HCT116 (cell line): ENCODE results near the gene NT5C3A. TPM values are rescaled to one million over a fixed set of nuclear protein-coding genes. Genes with fewer than 3 reads are reported as not detected.

ENCODE experiments used
- ATAC-seq: fragments of 200-7000 bp; cut with Tn5 transposase; 2 replicates; pipeline ENCODE4 v1.9.1; 2020; ENCODE audit warnings: mild to moderate bottlenecking, moderate library complexity
- BruUV-seq: library from RNA; stranded (reverse); fragments of 400-500 nt; replicated peaks from 2 replicates; lab custom pipeline; 2021; lab: Mats Ljungman, UMichigan
- CTCF ChIA-PET: fragments of 300-600 bp; sonication (Branson Sonifier 250); formaldehyde crosslinking; loops from one replicate; lab custom pipeline; 2021; ENCODE audit warnings: antibody characterized with exemption; lab: Charles Lee
- POLR2A ChIA-PET: fragments of 300-600, 350-600 bp; sonication (Branson Sonifier 250); formaldehyde crosslinking; loops from one replicate; lab custom pipeline; 2021; ENCODE audit warnings: antibody characterized with exemption; lab: Charles Lee
- RAD21 ChIA-PET, 2 experiments: fragments of 300-600 bp; sonication (Branson Sonifier 250); formaldehyde crosslinking; loops; one replicate each; lab custom pipeline; 2023; ENCODE audit warnings: low total read pairs in 2 of 2; ENCODE audit not compliant: uncharacterized antibody in 2 of 2, unreplicated experiment in 2 of 2, low non-redundant PET in 1 of 2; lab: Charles Lee
- DNase-seq: peaks from one replicate; pipeline ENCODE4 v3.0.0-alpha.2; 2010; ENCODE audit warnings: low read depth, low spot score
- H2AFZ ChIP-seq: fragments of 200-600 bp; shearing (Covaris generic), sonication (generic); 2 replicates; pipeline ENCODE4 v1.6.1; 2017; ENCODE audit warnings: low read depth, mixed run types, mixed read lengths, antibody characterized with exemption, low read length; ENCODE audit not compliant: poor library complexity, severe bottlenecking
- H3K27ac ChIP-seq: 2 replicates; pipeline ENCODE4 v1.5.1; 2012; ENCODE audit warnings: low read depth, low read length
- H3K27me3 ChIP-seq: fragments of 200-600 bp; sonication (generic); 2 replicates; pipeline ENCODE4 v1.6.1; 2016; ENCODE audit warnings: mixed run types, low read length, mixed read lengths; ENCODE audit not compliant: insufficient read depth
- H3K36me3 ChIP-seq, 2 experiments: fragments of 200-500 bp in 1 of 2; fragments of 200-600 bp in 1 of 2; sonication (Bioruptor generic) in 1 of 2; sonication (generic) in 1 of 2; 2 replicates each; pipeline versions ENCODE4 v1.5.1 to v1.6.1; 2014 to 2016; ENCODE audit warnings: low read length in 2 of 2, inconsistent platforms in 1 of 2, mixed read lengths in 1 of 2, mixed run types in 1 of 2; ENCODE audit not compliant: insufficient read depth in 2 of 2, control insufficient read depth in 1 of 2
- H3K4me1 ChIP-seq, 2 experiments: fragments of 200-600 bp in 1 of 2; sonication (generic) in 1 of 2; 2 replicates each; pipeline versions ENCODE4 v1.5.1 to v1.6.1; 2012 to 2017; ENCODE audit warnings: low read length in 2 of 2, inconsistent platforms in 1 of 2, mild to moderate bottlenecking in 1 of 2, mixed read lengths in 1 of 2, mixed run types in 1 of 2, moderate library complexity in 1 of 2; ENCODE audit not compliant: insufficient read depth in 2 of 2, control insufficient read depth in 1 of 2
- H3K4me2 ChIP-seq: fragments of 200-600 bp; sonication (generic); 2 replicates; pipeline ENCODE4 v1.6.1; 2017; ENCODE audit warnings: mixed run types, low read length, mixed read lengths
- H3K4me3 ChIP-seq, 2 experiments: fragments of 200-600 bp in 1 of 2; sonication (generic) in 1 of 2; replicated peaks in 1 of 2; 2 replicates each; pipeline ENCODE4 v1.5.1; 2011 to 2016; ENCODE audit warnings: low read length in 2 of 2, control low read depth in 1 of 2, low read depth in 1 of 2, mild to moderate bottlenecking in 1 of 2, mixed read lengths in 1 of 2, mixed run types in 1 of 2
- H3K79me2 ChIP-seq: fragments of 200-600 bp; sonication (generic); 2 replicates; pipeline ENCODE4 v1.6.1; 2017; ENCODE audit warnings: mild to moderate bottlenecking, mixed run types, low read length, moderate library complexity, mixed read lengths; ENCODE audit not compliant: insufficient read depth
- H3K9ac ChIP-seq: fragments of 200-600 bp; sonication (generic); 2 replicates; pipeline ENCODE4 v1.6.1; 2016; ENCODE audit warnings: low read length, mixed read lengths
- H3K9me2 ChIP-seq: fragments of 200-600 bp; sonication (generic), shearing (Covaris generic); 2 replicates; pipeline ENCODE4 v1.6.1; 2017; ENCODE audit warnings: mixed run types, mild to moderate bottlenecking, moderate library complexity; ENCODE audit not compliant: insufficient read depth
- H3K9me3 ChIP-seq, 2 experiments: fragments of 200-500 bp in 1 of 2; fragments of 200-600 bp in 1 of 2; sonication (Bioruptor generic) in 1 of 2; sonication (generic) in 1 of 2; 2 replicates each; pipeline ENCODE4 v1.6.1; 2014 to 2017; ENCODE audit warnings: low read length in 2 of 2, mixed read lengths in 2 of 2, inconsistent platforms in 1 of 2, low read depth in 1 of 2, mild to moderate bottlenecking in 1 of 2, mixed run types in 1 of 2, moderate library complexity in 1 of 2; ENCODE audit not compliant: control insufficient read depth in 1 of 2, insufficient read depth in 1 of 2
- H4K20me1 ChIP-seq: fragments of 200-600 bp; sonication (generic), shearing (Covaris generic); 2 replicates; pipeline ENCODE4 v1.6.1; 2017; ENCODE audit warnings: mixed run types, mild to moderate bottlenecking, moderate library complexity; ENCODE audit not compliant: insufficient read depth
- CBX3 ChIP-seq: IDR thresholded peaks from 2 replicates; pipeline ENCODE4 v1.6.1; 2012; ENCODE audit warnings: low read depth
- CEBPB ChIP-seq: IDR thresholded peaks from 2 replicates; pipeline ENCODE4 v1.6.1; 2012; ENCODE audit warnings: low read depth
- EGR1 ChIP-seq: IDR thresholded peaks from 2 replicates; pipeline ENCODE4 v1.6.1; 2012; ENCODE audit warnings: low read depth
- ELF1 ChIP-seq: IDR thresholded peaks from 2 replicates; pipeline ENCODE4 v1.6.1; 2012; ENCODE audit warnings: low read depth, borderline replicate concordance
- EZH2 ChIP-seq: fragments of 200-600 bp; sonication (generic); IDR thresholded peaks from 2 replicates; pipeline ENCODE4 v1.6.1; 2017; ENCODE audit warnings: antibody characterized with exemption, mixed run types
- FOSL1 ChIP-seq: IDR thresholded peaks from 2 replicates; pipeline ENCODE4 v1.6.1; 2012; ENCODE audit warnings: low read depth
- POLR2AphosphoS5 ChIP-seq: IDR thresholded peaks from 2 replicates; pipeline ENCODE4 v1.6.1; 2011; ENCODE audit warnings: mild to moderate bottlenecking, low read depth, low read length, moderate library complexity
- RAD21 ChIP-seq: IDR thresholded peaks from 2 replicates; pipeline ENCODE4 v1.6.1; 2012; ENCODE audit warnings: low read depth, mild to moderate bottlenecking
- SP1 ChIP-seq: IDR thresholded peaks from 2 replicates; pipeline ENCODE4 v1.6.1; 2012; ENCODE audit warnings: low read depth
- YY1 ChIP-seq: IDR thresholded peaks from 2 replicates; pipeline ENCODE4 v1.6.1; 2011; ENCODE audit warnings: low read length, low read depth, moderate library complexity, mild to moderate bottlenecking; ENCODE audit not compliant: insufficient replicate concordance; ENCODE audit errors: extremely low read depth
- ZNF274 ChIP-seq: fragments of 200-500 bp; sonication (Bioruptor generic); IDR thresholded peaks from 2 replicates; pipeline ENCODE4 v1.6.1; 2014; ENCODE audit warnings: mild to moderate bottlenecking, low read depth, low read length, inconsistent platforms
- intact Hi-C: fragments of 100-400 bp; cut with micrococcal nuclease; formaldehyde crosslinking; loops from 2 replicates; pipeline ENCODE4 v1.10.0; 2022
- total RNA-seq: library from RNA; stranded (reverse); gene quantifications from one replicate; pipeline ENCODE4 v1.2.1, GENCODE V29; 2021; ENCODE audit not compliant: unreplicated experiment
- TF ChIP-seq, protein P1 (sequence below): IDR thresholded peaks from 2 replicates; pipeline ENCODE4 v1.6.1; 2012
- TF ChIP-seq, protein P2 (sequence below): IDR thresholded peaks from 2 replicates; pipeline ENCODE4 v1.6.1; 2011; ENCODE audit warnings: mild to moderate bottlenecking, low read length, moderate library complexity; ENCODE audit not compliant: insufficient replicate concordance; ENCODE audit errors: extremely low read depth
- TF ChIP-seq, protein P3 (sequence below), 3 experiments: fragments of 200-600 bp in 1 of 3; sonication (generic) in 1 of 3; IDR thresholded peaks in 2 of 3; conservative IDR thresholded peaks in 1 of 3; 2 replicates each; pipeline ENCODE4 v1.5.1; 2012 to 2017; ENCODE audit warnings: low read depth in 2 of 3, low read length in 2 of 3, antibody characterized with exemption in 1 of 3, borderline replicate concordance in 1 of 3, control low read depth in 1 of 3, mild to moderate bottlenecking in 1 of 3, mixed read lengths in 1 of 3, mixed run types in 1 of 3, moderate library complexity in 1 of 3; ENCODE audit not compliant: insufficient read depth in 1 of 3

The NT5C3A gene
- total RNA-seq, 1 experiment from 2014 or later, result 32.5 TPM

- Histone ChIP-seq H3K79me2 (peaks cover 98% of the 10 kb centered on the region), H3K9me2 (no peaks in the 10 kb centered on the region), H3K27ac (no peak overlapping the region), H3K4me2 (no peak overlapping the region), H3K9me3 (no peaks in the 10 kb centered on the region), H3K27me3 (no peaks in the 10 kb centered on the region), H3K9ac (no peak overlapping the region), H3K4me3 (no peak overlapping the region), H3K4me1 (peaks cover 0 to under 1% of the 10 kb centered on the region in 2 experiments; a peak in 2 of 4 replicates), H4K20me1 (peaks cover 39% of the 10 kb centered on the region), H3K36me3 (no peaks in the 10 kb centered on the region), H2AFZ (no peak overlapping the region)
- no peak for ATAC-seq
- POLR2A ChIA-PET, result no interaction called here
- TF ChIP-seq ZNF274, result no peak
- TF ChIP-seq, protein P1, sequence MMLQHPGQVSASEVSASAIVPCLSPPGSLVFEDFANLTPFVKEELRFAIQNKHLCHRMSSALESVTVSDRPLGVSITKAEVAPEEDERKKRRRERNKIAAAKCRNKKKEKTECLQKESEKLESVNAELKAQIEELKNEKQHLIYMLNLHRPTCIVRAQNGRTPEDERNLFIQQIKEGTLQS, result no peak
- no peak for TF ChIP-seq FOSL1
- TF ChIP-seq, protein P2, sequence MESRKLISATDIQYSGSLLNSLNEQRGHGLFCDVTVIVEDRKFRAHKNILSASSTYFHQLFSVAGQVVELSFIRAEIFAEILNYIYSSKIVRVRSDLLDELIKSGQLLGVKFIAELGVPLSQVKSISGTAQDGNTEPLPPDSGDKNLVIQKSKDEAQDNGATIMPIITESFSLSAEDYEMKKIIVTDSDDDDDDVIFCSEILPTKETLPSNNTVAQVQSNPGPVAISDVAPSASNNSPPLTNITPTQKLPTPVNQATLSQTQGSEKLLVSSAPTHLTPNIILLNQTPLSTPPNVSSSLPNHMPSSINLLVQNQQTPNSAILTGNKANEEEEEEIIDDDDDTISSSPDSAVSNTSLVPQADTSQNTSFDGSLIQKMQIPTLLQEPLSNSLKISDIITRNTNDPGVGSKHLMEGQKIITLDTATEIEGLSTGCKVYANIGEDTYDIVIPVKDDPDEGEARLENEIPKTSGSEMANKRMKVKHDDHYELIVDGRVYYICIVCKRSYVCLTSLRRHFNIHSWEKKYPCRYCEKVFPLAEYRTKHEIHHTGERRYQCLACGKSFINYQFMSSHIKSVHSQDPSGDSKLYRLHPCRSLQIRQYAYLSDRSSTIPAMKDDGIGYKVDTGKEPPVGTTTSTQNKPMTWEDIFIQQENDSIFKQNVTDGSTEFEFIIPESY, result no peak
- no peak for TF ChIP-seq EGR1
- no peak for TF ChIP-seq ELF1
- no peak for DNase-seq
- CTCF ChIA-PET, result no interaction called here
- BruUV-seq, result no TSS peak
- intact Hi-C loops, result no loop called here
- RAD21 ChIA-PET, result no interaction called here
Measured at GRCh38 chr7:33039903-33040292, 22.7 kb downstream of the NT5C3A start.

GRCh38 chr7:33039257-33039902 is 23.2 kb downstream of the NT5C3A start:
- Histone ChIP-seq H3K4me1 (peaks cover 0 to 3% of the 10 kb centered on the region in 2 experiments; a peak in 2 of 4 replicates), H3K27ac (no peak overlapping the region), H3K9ac (no peak overlapping the region), H3K9me2 (no peaks in the 10 kb centered on the region), H2AFZ (no peak overlapping the region), H3K36me3 (no peaks in the 10 kb centered on the region), H3K9me3 (no peaks in the 10 kb centered on the region), H3K4me2 (no peak overlapping the region), H3K4me3 (no peak overlapping the region), H3K27me3 (no peaks in the 10 kb centered on the region), H4K20me1 (peaks cover 34% of the 10 kb centered on the region), H3K79me2 (peaks cover 98% of the 10 kb centered on the region)
- RAD21 ChIA-PET, result no interaction called here
- intact Hi-C loops, result no loop called here
- BruUV-seq, result no TSS peak
- POLR2A ChIA-PET, result no interaction called here
- TF ChIP-seq FOSL1, result no peak
- no peak for TF ChIP-seq CEBPB
- no peak for TF ChIP-seq POLR2AphosphoS5
- TF ChIP-seq ELF1, result no peak
- TF ChIP-seq, protein P3, sequence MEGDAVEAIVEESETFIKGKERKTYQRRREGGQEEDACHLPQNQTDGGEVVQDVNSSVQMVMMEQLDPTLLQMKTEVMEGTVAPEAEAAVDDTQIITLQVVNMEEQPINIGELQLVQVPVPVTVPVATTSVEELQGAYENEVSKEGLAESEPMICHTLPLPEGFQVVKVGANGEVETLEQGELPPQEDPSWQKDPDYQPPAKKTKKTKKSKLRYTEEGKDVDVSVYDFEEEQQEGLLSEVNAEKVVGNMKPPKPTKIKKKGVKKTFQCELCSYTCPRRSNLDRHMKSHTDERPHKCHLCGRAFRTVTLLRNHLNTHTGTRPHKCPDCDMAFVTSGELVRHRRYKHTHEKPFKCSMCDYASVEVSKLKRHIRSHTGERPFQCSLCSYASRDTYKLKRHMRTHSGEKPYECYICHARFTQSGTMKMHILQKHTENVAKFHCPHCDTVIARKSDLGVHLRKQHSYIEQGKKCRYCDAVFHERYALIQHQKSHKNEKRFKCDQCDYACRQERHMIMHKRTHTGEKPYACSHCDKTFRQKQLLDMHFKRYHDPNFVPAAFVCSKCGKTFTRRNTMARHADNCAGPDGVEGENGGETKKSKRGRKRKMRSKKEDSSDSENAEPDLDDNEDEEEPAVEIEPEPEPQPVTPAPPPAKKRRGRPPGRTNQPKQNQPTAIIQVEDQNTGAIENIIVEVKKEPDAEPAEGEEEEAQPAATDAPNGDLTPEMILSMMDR (IDR thresholded peaks at IDR 0.05 in 2 of 3, conservative IDR thresholded peaks at IDR 0.05 in 1 of 3; ENCODE audit: borderline replicate concordance in 1 of 3, insufficient read depth in 1 of 3, low read depth in 2 of 3, low read length in 2 of 3), result no peak
- no peak for TF ChIP-seq ZNF274
- TF ChIP-seq EGR1, result no peak
- no peak for TF ChIP-seq YY1
- no peak for TF ChIP-seq RAD21
- no peak for TF ChIP-seq EZH2
- TF ChIP-seq SP1, result no peak
- TF ChIP-seq CBX3, result no peak
- CTCF ChIA-PET, result no interaction called here
- DNase-seq (no peak), ATAC-seq (no peak)
